H9 (cell line): ENCODE results near the gene IFT122. TPM values are rescaled to one million over a fixed set of nuclear protein-coding genes. Genes with fewer than 3 reads are reported as not detected.

Experiments used
- DNase-seq: peaks from one replicate; pipeline ENCODE4 v3.0.0-alpha.2; 2017
- H2AFZ ChIP-seq: one replicate; pipeline ENCODE4 v1.6.1; 2013; ENCODE audit warnings: mild to moderate bottlenecking, low read length, control low read depth, moderate library complexity
- H2AK5ac ChIP-seq: 2 replicates; pipeline ENCODE4 v1.6.1; 2013; ENCODE audit warnings: low read length, control low read depth, mixed read lengths; ENCODE audit not compliant: insufficient read length
- H2BK120ac ChIP-seq: one replicate; pipeline ENCODE4 v1.6.1; 2013; ENCODE audit warnings: low read depth, mild to moderate bottlenecking, low read length, control low read depth, inconsistent platforms; ENCODE audit not compliant: poor library complexity, severe bottlenecking
- H2BK12ac ChIP-seq: 2 replicates; pipeline ENCODE4 v1.6.1; 2013; ENCODE audit warnings: low read length, control low read depth, mixed read lengths, low read depth; ENCODE audit not compliant: insufficient read length
- H2BK15ac ChIP-seq: 2 replicates; pipeline ENCODE4 v1.6.1; 2013; ENCODE audit warnings: low read depth, low read length, control low read depth
- H2BK20ac ChIP-seq: one replicate; pipeline ENCODE4 v1.6.1; 2013; ENCODE audit warnings: low read depth, mild to moderate bottlenecking, low read length, control low read depth, inconsistent platforms; ENCODE audit not compliant: poor library complexity, severe bottlenecking
- H2BK5ac ChIP-seq: 2 replicates; pipeline ENCODE4 v1.6.1; 2013; ENCODE audit warnings: low read length, control low read depth, mixed read lengths; ENCODE audit not compliant: insufficient read length
- H3K14ac ChIP-seq: 2 replicates; pipeline ENCODE4 v1.6.1; 2013; ENCODE audit warnings: low read length, control low read depth; ENCODE audit not compliant: insufficient read depth
- H3K18ac ChIP-seq: 2 replicates; pipeline ENCODE4 v1.6.1; 2013; ENCODE audit warnings: low read depth, mild to moderate bottlenecking, mixed read lengths, low read length, control low read depth; ENCODE audit not compliant: insufficient read length
- H3K23ac ChIP-seq: 2 replicates; pipeline ENCODE4 v1.6.1; 2013; ENCODE audit warnings: low read length, control low read depth, mixed read lengths, low read depth; ENCODE audit not compliant: insufficient read length
- H3K23me2 ChIP-seq: 2 replicates; pipeline ENCODE4 v1.6.1; 2013; ENCODE audit warnings: low read depth, mild to moderate bottlenecking, mixed read lengths, low read length, control low read depth; ENCODE audit not compliant: insufficient read length, poor library complexity, severe bottlenecking
- H3K27ac ChIP-seq: 2 replicates; pipeline ENCODE4 v1.5.1; 2013; ENCODE audit warnings: low read length, control low read depth, mixed read lengths, low read depth; ENCODE audit not compliant: insufficient read length
- H3K27me3 ChIP-seq: 2 replicates; pipeline ENCODE4 v1.6.1; 2013; ENCODE audit warnings: low read length, control low read depth, inconsistent platforms; ENCODE audit not compliant: insufficient read depth
- H3K4ac ChIP-seq: 2 replicates; pipeline ENCODE4 v1.6.1; 2013; ENCODE audit warnings: low read depth, mild to moderate bottlenecking, control low read depth, inconsistent platforms, low read length, moderate library complexity
- H3K4me1 ChIP-seq: 2 replicates; pipeline ENCODE4 v1.6.1; 2013; ENCODE audit warnings: low read length, control low read depth, inconsistent platforms; ENCODE audit not compliant: insufficient read depth
- H3K4me2 ChIP-seq: 2 replicates; pipeline ENCODE4 v1.6.1; 2013; ENCODE audit warnings: low read length, control low read depth, mixed read lengths; ENCODE audit not compliant: insufficient read length, insufficient read depth
- H3K56ac ChIP-seq: 2 replicates; pipeline ENCODE4 v1.6.1; 2013; ENCODE audit warnings: low read depth, mild to moderate bottlenecking, mixed read lengths, low read length, control low read depth; ENCODE audit not compliant: insufficient read length
- H3K79me1 ChIP-seq: 2 replicates; pipeline ENCODE4 v1.6.1; 2013; ENCODE audit warnings: low read depth, mild to moderate bottlenecking, moderate library complexity, low read length, control low read depth, inconsistent platforms; ENCODE audit not compliant: insufficient read depth, poor library complexity, severe bottlenecking
- H3K79me2 ChIP-seq: 2 replicates; pipeline ENCODE4 v1.6.1; 2013; ENCODE audit warnings: low read length, control low read depth, inconsistent platforms; ENCODE audit not compliant: insufficient read depth
- H3K9ac ChIP-seq: 2 replicates; pipeline ENCODE4 v1.6.1; 2013; ENCODE audit warnings: low read length, control low read depth, mixed read lengths; ENCODE audit not compliant: insufficient read length; ENCODE audit errors: extremely low read depth
- H3K9me3 ChIP-seq: one replicate; pipeline ENCODE4 v1.6.1; 2013; ENCODE audit warnings: low read depth, low read length, inconsistent platforms; ENCODE audit not compliant: control insufficient read depth
- H3T11ph ChIP-seq: one replicate; pipeline ENCODE4 v1.6.1; 2013; ENCODE audit warnings: mild to moderate bottlenecking, low read length, control low read depth, inconsistent platforms
- H4K20me1 ChIP-seq: one replicate; pipeline ENCODE4 v1.6.1; 2013; ENCODE audit not compliant: control insufficient read depth, insufficient read length, insufficient read depth
- H4K5ac ChIP-seq: 2 replicates; pipeline ENCODE4 v1.6.1; 2013; ENCODE audit warnings: low read depth, mild to moderate bottlenecking, mixed read lengths, low read length, control low read depth; ENCODE audit not compliant: insufficient read length
- H4K8ac ChIP-seq: replicated peaks from 2 replicates; pipeline ENCODE4 v1.6.1; 2013; ENCODE audit warnings: low read length, control low read depth, mixed read lengths, low read depth; ENCODE audit not compliant: insufficient read length
- H4K91ac ChIP-seq: 2 replicates; pipeline ENCODE4 v1.6.1; 2013; ENCODE audit warnings: low read depth, mild to moderate bottlenecking, moderate library complexity, mixed read lengths, low read length, control low read depth; ENCODE audit not compliant: insufficient read length
- H3K27ac Mint-ChIP-seq, 3 experiments: 2 replicates in 2 of 3; 3 replicates in 1 of 3; pipeline ENCODE4 v1.8.0; 2020 to 2021; ENCODE audit warnings: mixed read lengths in 3 of 3, mild to moderate bottlenecking in 1 of 3, moderate library complexity in 1 of 3
- H3K27me3 Mint-ChIP-seq: 2 replicates; pipeline ENCODE4 v1.8.0; 2021; ENCODE audit warnings: low read depth, mild to moderate bottlenecking, moderate library complexity, mixed read lengths
- H3K36me3 Mint-ChIP-seq, 3 experiments: 2 replicates in 2 of 3; 3 replicates in 1 of 3; pipeline ENCODE4 v1.8.0; 2020 to 2021; ENCODE audit warnings: low read depth in 3 of 3, mixed read lengths in 3 of 3; ENCODE audit not compliant: insufficient read depth in 1 of 3
- H3K4me1 Mint-ChIP-seq, 2 experiments: 2 replicates each; pipeline ENCODE4 v1.8.0; 2020; ENCODE audit warnings: mixed read lengths in 2 of 2
- H3K4me3 Mint-ChIP-seq, 2 experiments: 2 replicates in 1 of 2; 3 replicates in 1 of 2; pipeline ENCODE4 v1.8.0; 2020 to 2021; ENCODE audit warnings: mild to moderate bottlenecking in 2 of 2, mixed read lengths in 2 of 2, moderate library complexity in 1 of 2
- H3K9me3 Mint-ChIP-seq, 2 experiments: 2 replicates in 1 of 2; 3 replicates in 1 of 2; pipeline ENCODE4 v1.8.0; 2020; ENCODE audit warnings: mild to moderate bottlenecking in 2 of 2, mixed read lengths in 2 of 2, moderate library complexity in 1 of 2
- CTCF ChIP-seq: fragments of 200-600 bp; sonication (generic); conservative IDR thresholded peaks from 3 replicates; pipeline ENCODE4 v1.8.0; 2021; ENCODE audit warnings: antibody characterized with exemption, mild to moderate bottlenecking
- WGBS: extraction: QIAGEN DNeasy Blood & Tissue Kit; methylation state at CpG from one replicate; pipeline ENCODE4 v1.1.7; 2013; ENCODE audit warnings: missing lambda C conversion rate, low lambda C conversion rate, mixed read lengths; ENCODE audit not compliant: insufficient read length; ENCODE audit errors: extremely low coverage; 5-methylcytosine and 5-hydroxymethylcytosine counted together
- total RNA-seq: library from RNA; stranded (reverse); gene quantifications from 2 replicates; pipeline ENCODE4 v1.2.1, GENCODE V29; 2021

Gene IFT122
- total RNA-seq, 1 experiment from 2014 or later, result 19.3 TPM

DNA sequence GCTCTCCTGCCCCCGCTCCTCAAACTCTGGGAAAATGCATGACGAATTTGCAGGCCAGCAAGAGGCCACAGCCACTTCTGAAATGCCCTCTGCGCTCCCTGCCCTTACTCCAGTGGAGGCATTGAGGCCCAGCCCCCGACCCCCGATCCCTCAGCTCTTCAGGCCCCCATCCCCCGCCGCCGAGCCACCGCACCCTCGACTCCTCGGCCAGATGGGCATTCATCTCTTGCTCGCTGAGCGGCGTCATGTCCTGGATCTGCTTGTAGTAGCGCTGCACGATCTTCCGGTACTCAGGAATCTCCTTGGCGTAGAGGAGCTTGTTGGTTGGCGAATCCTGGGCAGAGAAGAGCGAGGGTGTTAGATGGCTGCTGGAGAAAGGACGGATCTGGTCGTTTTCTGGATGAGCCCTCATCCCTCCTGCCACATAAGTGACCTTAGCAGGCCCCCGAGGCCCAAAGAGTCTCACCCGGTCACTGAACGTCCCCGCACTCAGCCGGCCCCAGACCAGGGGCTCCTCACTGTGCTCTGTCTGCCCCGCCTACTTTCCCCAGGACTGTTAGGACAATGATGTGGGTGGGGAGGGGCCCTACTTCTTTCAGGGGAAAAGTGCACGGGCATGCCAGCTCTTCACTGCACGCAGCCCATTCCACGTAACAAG is 117.0 kb downstream of the IFT122 start:
- no peaks in the 10 kb centered on the region for H3K23me2 ChIP-seq
- H3K4ac ChIP-seq, result no peak overlapping the region
- H2BK15ac ChIP-seq, result no peak overlapping the region
- H3K4me2 ChIP-seq, result no peak overlapping the region
- H3K14ac ChIP-seq, result no peak overlapping the region
- no peak overlapping the region for H4K5ac ChIP-seq
- no peak overlapping the region for H2BK12ac ChIP-seq
- no CpG with 5 or more reads among the region's 31 CpGs for WGBS
- no peak overlapping the region for H2BK120ac ChIP-seq
- H3K18ac ChIP-seq, result no peak overlapping the region
- H3K27ac Mint-ChIP-seq, result peak overlapping the region in 1 of 3 experiments; percentile 55; a peak in 1 of 7 replicates
- no peak overlapping the region for H3K9ac ChIP-seq
- H3K4me1 ChIP-seq, result no peaks in the 10 kb centered on the region; the same call in 1 of the 2 replicates
- no peak overlapping the region for H2AK5ac ChIP-seq
- H3K27ac ChIP-seq, result no peak overlapping the region
- no peaks in the 10 kb centered on the region for H3K27me3 ChIP-seq
- H3K27me3 Mint-ChIP-seq, result no peaks in the 10 kb centered on the region; the same call in 1 of the 2 replicates
- peaks cover 27 to 60% of the 10 kb centered on the region in 2 experiments for H3K4me1 Mint-ChIP-seq
- no peak overlapping the region for H2BK5ac ChIP-seq
- no peak overlapping the region; a peak in 1 of 5 replicates for H3K4me3 Mint-ChIP-seq
- H3K56ac ChIP-seq, result no peak overlapping the region
- H2AFZ ChIP-seq, result no peak overlapping the region
- H2BK20ac ChIP-seq, result no peak overlapping the region
- peaks cover 0 to 22% (median 3%) of the 10 kb centered on the region in 3 experiments; a peak in 2 of 7 replicates for H3K36me3 Mint-ChIP-seq
- no peak overlapping the region for H3K23ac ChIP-seq
- no peaks in the 10 kb centered on the region for H3K79me2 ChIP-seq
- no peak for DNase-seq
- H3T11ph ChIP-seq, result no peak overlapping the region
- no peaks in the 10 kb centered on the region for H3K9me3 ChIP-seq
- no peaks in the 10 kb centered on the region for H4K20me1 ChIP-seq
- H3K9me3 Mint-ChIP-seq, result no peaks in the 10 kb centered on the region
- no peak overlapping the region for H4K91ac ChIP-seq
- H3K79me1 ChIP-seq, result no peaks in the 10 kb centered on the region
- no peak overlapping the region for H4K8ac ChIP-seq
- no peak for TF ChIP-seq CTCF
